CD4-positive, CD25-positive, alpha-beta regulatory T cell (primary cell): ENCODE data around the gene STAG2. TPM values are rescaled to one million over a fixed set of nuclear protein-coding genes. Genes with fewer than 3 reads are reported as not detected.

Source experiments
- ATAC-seq, 2 donors: fragments of 150-1000 bp; cut with Tn5 transposase; one replicate each; pipeline ENCODE4 v1.10.0; 2021; ENCODE audit warnings: low read depth in 2 of 2, moderate number of reproducible peaks in 2 of 2, moderate library complexity in 1 of 2
- DNase-seq, 3 donors: peaks; one replicate each; pipeline versions ENCODE4 v3.0.0 to v3.0.0-alpha.2; 2012 to 2022; ENCODE audit warnings: mixed read lengths in 1 of 3
- H3K27ac ChIP-seq: one replicate; pipeline ENCODE4 v1.7.0; 2013; ENCODE audit warnings: mild to moderate bottlenecking, low read length; ENCODE audit not compliant: insufficient read depth, poor library complexity, severe bottlenecking
- H3K27me3 ChIP-seq: one replicate; pipeline ENCODE4 v1.7.0; 2013; ENCODE audit warnings: low read length; ENCODE audit not compliant: control insufficient read depth, insufficient read depth
- H3K36me3 ChIP-seq: one replicate; pipeline ENCODE4 v1.7.0; 2013; ENCODE audit warnings: mild to moderate bottlenecking, low read length, moderate library complexity; ENCODE audit not compliant: control insufficient read depth, insufficient read depth
- H3K4me1 ChIP-seq: 2 replicates; pipeline ENCODE4 v1.7.0; 2013; ENCODE audit warnings: mild to moderate bottlenecking, low read length; ENCODE audit not compliant: insufficient read depth, control insufficient read depth, poor library complexity, severe bottlenecking
- H3K4me3 ChIP-seq: one replicate; pipeline ENCODE4 v1.7.0; 2013; ENCODE audit warnings: low read depth, mild to moderate bottlenecking, low read length, moderate library complexity
- H3K9me3 ChIP-seq, 2 experiments: 1 replicate in 1 of 2; 2 replicates in 1 of 2; pipeline ENCODE4 v1.7.0; 2013; ENCODE audit warnings: low read length in 2 of 2, mild to moderate bottlenecking in 1 of 2, moderate library complexity in 1 of 2; ENCODE audit not compliant: control insufficient read depth in 2 of 2
- H3K27ac Mint-ChIP-seq, 3 donors: one replicate each; pipeline ENCODE4 v1.8.0; 2020 to 2022; ENCODE audit warnings: mild to moderate bottlenecking in 3 of 3, mixed read lengths in 3 of 3, moderate library complexity in 2 of 3
- H3K27me3 Mint-ChIP-seq: one replicate; pipeline ENCODE4 v1.8.0; 2022; ENCODE audit warnings: mild to moderate bottlenecking, mixed read lengths
- H3K36me3 Mint-ChIP-seq: one replicate; pipeline ENCODE4 v1.8.0; 2020; ENCODE audit warnings: mixed read lengths
- H3K4me1 Mint-ChIP-seq, 4 donors: one replicate each; pipeline ENCODE4 v1.8.0; 2020 to 2022; ENCODE audit warnings: mixed read lengths in 4 of 4, mild to moderate bottlenecking in 1 of 4
- H3K4me3 Mint-ChIP-seq, 4 donors: one replicate each; pipeline ENCODE4 v1.8.0; 2020 to 2022; ENCODE audit warnings: mild to moderate bottlenecking in 4 of 4, mixed read lengths in 4 of 4, moderate library complexity in 3 of 4
- H3K9me3 Mint-ChIP-seq, 7 donors: one replicate each; pipeline ENCODE4 v1.8.0; 2020 to 2022; ENCODE audit warnings: mixed read lengths in 7 of 7, mild to moderate bottlenecking in 3 of 7, moderate library complexity in 2 of 7
- polyA plus RNA-seq, 4 donors: library from polyadenylated mRNA; unstranded; fragments of 300-500 nt; fragmentation: Illumina TruSeq; gene quantifications; one replicate each; pipeline ENCODE4 v1.2.3, GENCODE V29; 2021
- total RNA-seq: library from RNA; stranded (reverse); gene quantifications from one replicate; pipeline ENCODE4 v1.2.3, GENCODE V29; 2022

STAG2 gene
- total and polyA plus RNA-seq, 5 donors from 2014 or later: 43.1 to 79.4 (median 48.7) TPM

- H3K4me1 Mint-ChIP-seq: peaks cover 8 to 64% (median 33%) of the 10 kb centered on the region in 4 donors
- no peak overlapping the region for H3K4me3 Mint-ChIP-seq
- no peaks in the 10 kb centered on the region for H3K9me3 ChIP-seq
- no peak for ATAC-seq
- H3K27ac Mint-ChIP-seq: no peak overlapping the region
- H3K36me3 Mint-ChIP-seq: no peaks in the 10 kb centered on the region
- no peak overlapping the region for H3K27ac ChIP-seq
- H3K36me3 ChIP-seq: no peaks in the 10 kb centered on the region
- H3K4me1 ChIP-seq: peaks cover 26% of the 10 kb centered on the region
- H3K27me3 Mint-ChIP-seq: no peaks in the 10 kb centered on the region
- H3K4me3 ChIP-seq: no peak overlapping the region
- H3K27me3 ChIP-seq: no peaks in the 10 kb centered on the region
- peaks cover 0 to 1% (median 0%) of the 10 kb centered on the region in 7 donors for H3K9me3 Mint-ChIP-seq
- DNase-seq: no peak
Observed at GRCh38 chrX:123975180-123975579, 13.7 kb downstream of the STAG2 start.

GRCh38 chrX:123976706-123977316 is 15.3 kb downstream of the STAG2 start:
- DNase-seq (peak in 1 of 3 donors; percentile 22), ATAC-seq (peak in 1 of 2 donors; percentile 25)
- Mint-ChIP-seq H3K9me3 (peaks cover 0 to 1% (median 0%) of the 10 kb centered on the region in 7 donors), H3K4me1 (peaks cover 0 to 62% (median 29%) of the 10 kb centered on the region in 4 donors), H3K27me3 (no peaks in the 10 kb centered on the region), H3K27ac (peak overlapping the region in 2 of 3 donors; percentile 7 to 75), H3K36me3 (no peaks in the 10 kb centered on the region), H3K4me3 (peak overlapping the region in 2 of 4 donors; percentile 7 to 44)
- H3K36me3 ChIP-seq: no peaks in the 10 kb centered on the region
- H3K4me3 ChIP-seq: peak overlapping the region; percentile 37
- peaks cover 19% of the 10 kb centered on the region for H3K4me1 ChIP-seq
- no peaks in the 10 kb centered on the region for H3K9me3 ChIP-seq
- H3K27me3 ChIP-seq: no peaks in the 10 kb centered on the region
- no peak overlapping the region for H3K27ac ChIP-seq

- Mint-ChIP-seq H3K36me3 (no peaks in the 10 kb centered on the region), H3K4me3 (peak overlapping the region in 2 of 4 donors; percentile 6 to 20), H3K9me3 (no peaks in the 10 kb centered on the region), H3K4me1 (peaks cover 17 to 71% (median 40%) of the 10 kb centered on the region in 4 donors), H3K27me3 (no peaks in the 10 kb centered on the region), H3K27ac (peak overlapping the region in 1 of 3 donors; percentile 0)
- no peak for ATAC-seq
- H3K4me1 ChIP-seq: peaks cover 20% of the 10 kb centered on the region
- peak overlapping the region; percentile 53 for H3K4me3 ChIP-seq
- H3K27ac ChIP-seq: no peak overlapping the region
- no peak for DNase-seq
- no peaks in the 10 kb centered on the region for H3K36me3 ChIP-seq
- H3K9me3 ChIP-seq: no peaks in the 10 kb centered on the region
- no peaks in the 10 kb centered on the region for H3K27me3 ChIP-seq
Observed at GRCh38 chrX:123983240-123983639, 21.7 kb downstream of the STAG2 start.

GRCh38 chrX:123986377-123986776 is 24.9 kb downstream of the STAG2 start:
- no peaks in the 10 kb centered on the region for H3K27me3 ChIP-seq
- H3K4me3 Mint-ChIP-seq: no peak overlapping the region
- no peaks in the 10 kb centered on the region for H3K36me3 Mint-ChIP-seq
- no peak overlapping the region for H3K27ac Mint-ChIP-seq
- no peaks in the 10 kb centered on the region for H3K27me3 Mint-ChIP-seq
- H3K4me1 Mint-ChIP-seq: peaks cover 31 to 67% (median 42%) of the 10 kb centered on the region in 4 donors
- H3K36me3 ChIP-seq: no peaks in the 10 kb centered on the region
- H3K4me1 ChIP-seq: peaks cover 10% of the 10 kb centered on the region
- peak overlapping the region; percentile 14 for H3K27ac ChIP-seq
- DNase-seq (no peak), ATAC-seq (no peak)
- no peak overlapping the region for H3K4me3 ChIP-seq
- no peaks in the 10 kb centered on the region for H3K9me3 ChIP-seq
- no peaks in the 10 kb centered on the region for H3K9me3 Mint-ChIP-seq

GRCh38 chrX:123988423-123989111 is 27.1 kb downstream of the STAG2 start:
- no peak for ATAC-seq
- H3K36me3 Mint-ChIP-seq: no peaks in the 10 kb centered on the region
- no peaks in the 10 kb centered on the region for H3K9me3 Mint-ChIP-seq
- H3K4me3 ChIP-seq: peak overlapping the region; percentile 37
- peaks cover 23 to 60% (median 34%) of the 10 kb centered on the region in 4 donors for H3K4me1 Mint-ChIP-seq
- H3K27me3 ChIP-seq: no peaks in the 10 kb centered on the region
- H3K27ac ChIP-seq: no peak overlapping the region
- H3K4me3 Mint-ChIP-seq: peak overlapping the region in 3 of 4 donors; percentile 1 to 73 (median 33)
- H3K36me3 ChIP-seq: no peaks in the 10 kb centered on the region
- no peak for DNase-seq
- peak overlapping the region in 2 of 3 donors; percentile 28 to 79 for H3K27ac Mint-ChIP-seq
- H3K27me3 Mint-ChIP-seq: no peaks in the 10 kb centered on the region
- no peaks in the 10 kb centered on the region for H3K9me3 ChIP-seq
- peaks cover 6% of the 10 kb centered on the region for H3K4me1 ChIP-seq

- H3K4me3 ChIP-seq: no peak overlapping the region
- H3K27me3 ChIP-seq: no peaks in the 10 kb centered on the region
- peaks cover 6% of the 10 kb centered on the region for H3K4me1 ChIP-seq
- Mint-ChIP-seq H3K9me3 (no peaks in the 10 kb centered on the region), H3K27ac (peak overlapping the region in 1 of 3 donors; percentile 28), H3K4me1 (peaks cover 24 to 61% (median 35%) of the 10 kb centered on the region in 4 donors), H3K27me3 (no peaks in the 10 kb centered on the region), H3K4me3 (no peak overlapping the region), H3K36me3 (no peaks in the 10 kb centered on the region)
- H3K27ac ChIP-seq: no peak overlapping the region
- H3K36me3 ChIP-seq: no peaks in the 10 kb centered on the region
- ATAC-seq (no peak), DNase-seq (no peak)
- H3K9me3 ChIP-seq: no peaks in the 10 kb centered on the region
Observed at GRCh38 chrX:123989235-123989634, 27.7 kb downstream of the STAG2 start.

- Histone ChIP-seq H3K27ac (no peak overlapping the region), H3K4me1 (peaks cover 4% of the 10 kb centered on the region), H3K36me3 (no peaks in the 10 kb centered on the region), H3K9me3 (no peaks in the 10 kb centered on the region), H3K27me3 (no peaks in the 10 kb centered on the region), H3K4me3 (peak overlapping the region; percentile 32)
- peaks cover 33 to 66% (median 44%) of the 10 kb centered on the region in 4 donors for H3K4me1 Mint-ChIP-seq
- ATAC-seq (no peak), DNase-seq (no peak)
- peak overlapping the region in 3 of 4 donors; percentile 29 to 38 (median 37) for H3K4me3 Mint-ChIP-seq
- H3K9me3 Mint-ChIP-seq: no peaks in the 10 kb centered on the region
- no peaks in the 10 kb centered on the region for H3K36me3 Mint-ChIP-seq
- H3K27me3 Mint-ChIP-seq: no peaks in the 10 kb centered on the region
- H3K27ac Mint-ChIP-seq: no peak overlapping the region
Observed at GRCh38 chrX:123990169-123990568, 28.7 kb downstream of the STAG2 start.
